ENCODE measurements around the gene CHSY3. TPM values are rescaled to one million over a fixed set of nuclear protein-coding genes. Genes with fewer than 3 reads are reported as not detected.

CHSY3 gene
- total and polyA plus RNA-seq, 5 donors: 0.68 to 3.6 (median 2.3) TPM

DNA sequence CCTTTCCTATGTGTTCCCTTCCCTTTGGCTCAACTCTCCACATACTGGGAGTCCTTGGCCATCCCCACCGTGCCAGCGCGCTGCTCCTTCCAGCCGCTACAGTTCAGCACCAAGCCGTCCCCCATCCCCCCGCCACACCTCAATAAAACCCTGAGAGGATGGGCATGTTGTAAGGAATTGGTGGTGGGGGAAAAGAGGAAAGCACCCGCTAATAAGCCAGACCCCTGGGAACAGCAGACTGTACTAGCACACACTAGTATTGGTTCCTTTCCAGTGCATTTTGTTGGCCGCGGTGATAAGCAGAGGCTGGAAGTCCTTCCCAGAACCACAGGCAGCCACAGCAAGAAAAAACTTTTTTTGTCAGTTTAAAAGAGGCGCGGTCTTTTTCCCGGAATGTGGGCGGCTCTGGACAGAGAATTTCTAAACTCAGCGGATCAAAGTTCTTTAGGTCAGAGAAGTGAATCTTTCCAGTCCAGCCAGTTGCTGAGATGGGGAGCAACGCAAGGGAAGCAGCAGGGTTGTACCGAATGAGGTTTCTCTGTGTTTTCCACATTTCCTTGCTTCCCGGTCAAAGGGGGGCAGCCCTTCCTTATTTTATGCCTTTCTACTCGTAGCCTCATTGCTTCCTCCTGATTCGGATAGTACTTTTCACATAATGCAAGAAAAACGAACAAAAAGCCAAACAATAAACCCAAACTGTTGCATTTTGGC, 2.1 kb downstream of the CHSY3 start:
- H3K9me3 ChIP-seq (ENCODE audit: control insufficient read depth, low read length): no peaks in the 10 kb centered on the region
- H3K4me1 ChIP-seq (ENCODE audit: control insufficient read depth, insufficient read depth, low read length): peaks cover 2% of the 10 kb centered on the region
- WGBS: 4% methylated on average over 20 of the region's 20 CpGs
- H3K27ac ChIP-seq (ENCODE audit: low read length): no peak overlapping the region
- DNase-seq: peak; percentile 26 to 60 (median 55)
- H3K27me3 ChIP-seq (ENCODE audit: control insufficient read depth, insufficient read depth): no peaks in the 10 kb centered on the region
- H3K4me3 ChIP-seq (ENCODE audit: low read length): peak overlapping the region; percentile 40
- ATAC-seq: peak in 1 of 2 donors; percentile 2
- intact Hi-C loops (cut with DNase I): loop anchor here in 2 of 4 donors (10.0 kb wide), 2 partner anchors 1208 to 1508 kb away; no protein-coding TSS in a partner anchor

DNA sequence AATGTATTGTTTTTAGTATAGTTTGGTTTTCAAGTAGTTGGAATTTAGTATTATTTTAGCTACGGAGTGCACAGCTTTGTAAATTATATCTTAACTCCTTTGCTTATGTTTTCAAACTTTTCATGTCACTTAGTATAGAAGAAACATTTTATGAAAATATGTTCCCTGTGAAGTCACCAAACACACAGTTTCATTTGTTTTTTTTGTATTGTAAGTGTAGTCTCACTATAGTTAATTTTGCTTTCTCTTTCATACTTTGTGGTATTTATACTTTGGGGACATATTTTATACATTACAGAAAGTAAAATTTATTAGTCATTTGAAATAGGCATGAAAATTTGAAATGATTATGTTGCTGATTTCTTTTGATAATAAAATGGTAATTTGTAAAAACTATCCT, 5.0 kb downstream of the CHSY3 start:
- DNase-seq: no peak

GRCh38 chr5:129912601-129913255, 8.5 kb downstream of the CHSY3 start:
- no peak overlapping the region for H3K27ac ChIP-seq (ENCODE audit: low read length)
- intact Hi-C loops (cut with DNase I): no loop called here
- 52% methylated on average over 1 of the region's 1 CpG for WGBS
- no peak overlapping the region for H3K4me3 ChIP-seq (ENCODE audit: low read length)
- no peaks in the 10 kb centered on the region for H3K4me1 ChIP-seq (ENCODE audit: control insufficient read depth, insufficient read depth, low read length)
- H3K9me3 ChIP-seq (ENCODE audit: control insufficient read depth, low read length): no peaks in the 10 kb centered on the region
- no peak for ATAC-seq
- DNase-seq: no peak
- H3K27me3 ChIP-seq (ENCODE audit: control insufficient read depth, insufficient read depth): no peaks in the 10 kb centered on the region

More for the DNA sequence above, 5.0 kb downstream of the CHSY3 start:
- H3K4me1 ChIP-seq (ENCODE audit: control insufficient read depth, insufficient read depth, low read length): peaks cover 2% of the 10 kb centered on the region
- no peak overlapping the region for H3K27ac ChIP-seq (ENCODE audit: low read length)
- no peaks in the 10 kb centered on the region for H3K27me3 ChIP-seq (ENCODE audit: control insufficient read depth, insufficient read depth)
- no peak for ATAC-seq
- 88% methylated on average over 1 of the region's 1 CpG for WGBS
- intact Hi-C loops (cut with DNase I): loop anchor here in 2 of 4 donors (10.0 kb wide), 2 partner anchors 1206 to 1506 kb away; no protein-coding TSS in a partner anchor
- H3K9me3 ChIP-seq (ENCODE audit: control insufficient read depth, low read length): no peaks in the 10 kb centered on the region
- H3K4me3 ChIP-seq (ENCODE audit: low read length): no peak overlapping the region

DNA sequence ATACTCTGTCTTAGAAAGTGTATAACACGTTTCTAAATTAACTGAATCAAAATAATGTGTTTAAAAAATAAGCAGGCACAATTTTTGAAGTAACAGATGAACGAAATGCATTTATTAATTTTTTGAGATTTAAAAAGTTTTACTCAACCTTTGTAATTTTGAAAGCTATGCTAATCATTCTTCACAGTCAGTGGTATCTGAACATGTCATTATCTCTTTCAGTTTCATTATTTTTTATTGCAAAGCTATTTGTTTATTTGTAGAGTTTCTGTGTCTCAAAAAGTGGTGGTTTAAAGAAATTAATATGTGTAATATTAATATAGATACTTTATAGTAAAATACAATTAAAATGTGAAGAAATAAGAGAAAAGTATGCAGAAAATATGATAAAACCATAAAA, 11.2 kb downstream of the CHSY3 start:
- Histone ChIP-seq H3K4me3 (ENCODE audit: low read length) (no peak overlapping the region), H3K4me1 (ENCODE audit: control insufficient read depth, insufficient read depth, low read length) (no peaks in the 10 kb centered on the region), H3K27me3 (ENCODE audit: control insufficient read depth, insufficient read depth) (no peaks in the 10 kb centered on the region), H3K27ac (ENCODE audit: low read length) (no peak overlapping the region), H3K9me3 (ENCODE audit: control insufficient read depth, low read length) (no peaks in the 10 kb centered on the region)
- no peak for ATAC-seq
- 90% methylated on average over 2 of the region's 2 CpGs for WGBS
- intact Hi-C loops (cut with DNase I): no loop called here
- no peak for DNase-seq

GRCh38 chr5:129917224-129917623, 13.0 kb downstream of the CHSY3 start:
- no peaks in the 10 kb centered on the region for H3K9me3 ChIP-seq (ENCODE audit: control insufficient read depth, low read length)
- H3K27ac ChIP-seq (ENCODE audit: low read length): no peak overlapping the region
- intact Hi-C loops (cut with DNase I): no loop called here
- H3K4me3 ChIP-seq (ENCODE audit: low read length): no peak overlapping the region
- no peaks in the 10 kb centered on the region for H3K27me3 ChIP-seq (ENCODE audit: control insufficient read depth, insufficient read depth)
- no peak for DNase-seq
- no peak for ATAC-seq
- WGBS: 47% methylated on average over 1 of the region's 1 CpG
- no peaks in the 10 kb centered on the region for H3K4me1 ChIP-seq (ENCODE audit: control insufficient read depth, insufficient read depth, low read length)

GRCh38 chr5:129921204-129921603, 16.9 kb downstream of the CHSY3 start:
- Histone ChIP-seq H3K4me3 (ENCODE audit: low read length) (no peak overlapping the region), H3K27ac (ENCODE audit: low read length) (no peak overlapping the region), H3K4me1 (ENCODE audit: control insufficient read depth, insufficient read depth, low read length) (no peaks in the 10 kb centered on the region), H3K27me3 (ENCODE audit: control insufficient read depth, insufficient read depth) (no peaks in the 10 kb centered on the region), H3K9me3 (ENCODE audit: control insufficient read depth, low read length) (no peaks in the 10 kb centered on the region)
- 96% methylated on average over 4 of the region's 4 CpGs for WGBS
- no peak for ATAC-seq
- intact Hi-C loops (cut with DNase I): no loop called here
- no peak for DNase-seq

- H3K27ac ChIP-seq (ENCODE audit: low read length): no peak overlapping the region
- H3K4me3 ChIP-seq (ENCODE audit: low read length): no peak overlapping the region
- no peaks in the 10 kb centered on the region for H3K9me3 ChIP-seq (ENCODE audit: control insufficient read depth, low read length)
- intact Hi-C loops (cut with DNase I): no loop called here
- no peak for ATAC-seq
- no peaks in the 10 kb centered on the region for H3K27me3 ChIP-seq (ENCODE audit: control insufficient read depth, insufficient read depth)
- no peak for DNase-seq
- WGBS: 71% methylated on average over 4 of the region's 4 CpGs
- H3K4me1 ChIP-seq (ENCODE audit: control insufficient read depth, insufficient read depth, low read length): no peaks in the 10 kb centered on the region
These were observed 26.0 kb downstream of the CHSY3 start for GRCh38 chr5:129930221-129930620.

DNA sequence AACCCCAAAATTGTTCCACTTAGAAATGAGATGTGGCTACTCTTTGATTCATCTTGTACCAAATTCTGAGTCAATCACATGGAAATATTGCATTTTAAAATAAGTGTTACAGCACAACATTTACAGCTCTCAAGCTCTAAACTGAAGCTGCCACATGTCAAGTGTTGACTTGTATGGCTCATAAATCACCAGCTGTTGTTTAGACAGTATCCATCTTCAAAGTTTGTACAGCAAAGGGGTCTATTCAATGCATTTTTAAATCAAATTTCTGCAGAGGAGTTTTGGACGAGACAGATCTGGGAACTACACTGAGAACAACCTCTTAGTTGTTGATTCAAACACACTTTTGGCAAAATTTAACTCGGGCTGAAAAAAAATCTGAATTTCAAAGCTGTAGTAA, 31.4 kb downstream of the CHSY3 start:
- no peak overlapping the region for H3K27ac ChIP-seq (ENCODE audit: low read length)
- no peak for DNase-seq
- ATAC-seq: no peak
- H3K9me3 ChIP-seq (ENCODE audit: control insufficient read depth, low read length): no peaks in the 10 kb centered on the region
- no peaks in the 10 kb centered on the region for H3K27me3 ChIP-seq (ENCODE audit: control insufficient read depth, insufficient read depth)
- no peak overlapping the region for H3K4me3 ChIP-seq (ENCODE audit: low read length)
- intact Hi-C loops (cut with DNase I): no loop called here
- WGBS: 83% methylated on average over 2 of the region's 2 CpGs
- no peaks in the 10 kb centered on the region for H3K4me1 ChIP-seq (ENCODE audit: control insufficient read depth, insufficient read depth, low read length)

GRCh38 chr5:129938077-129938476, 33.8 kb downstream of the CHSY3 start:
- ATAC-seq (no peak), DNase-seq (no peak)
- no peak overlapping the region for H3K4me3 ChIP-seq (ENCODE audit: low read length)
- intact Hi-C loops (cut with DNase I): no loop called here
- H3K27ac ChIP-seq (ENCODE audit: low read length): no peak overlapping the region
- WGBS: 95% methylated on average over 3 of the region's 3 CpGs
- H3K9me3 ChIP-seq (ENCODE audit: control insufficient read depth, low read length): no peaks in the 10 kb centered on the region
- no peaks in the 10 kb centered on the region for H3K27me3 ChIP-seq (ENCODE audit: control insufficient read depth, insufficient read depth)
- no peaks in the 10 kb centered on the region for H3K4me1 ChIP-seq (ENCODE audit: control insufficient read depth, insufficient read depth, low read length)

GRCh38 chr5:129943936-129944335, 39.7 kb downstream of the CHSY3 start:
- no peak for ATAC-seq
- no peak overlapping the region for H3K27ac ChIP-seq (ENCODE audit: low read length)
- H3K4me1 ChIP-seq (ENCODE audit: control insufficient read depth, insufficient read depth, low read length): no peaks in the 10 kb centered on the region
- H3K9me3 ChIP-seq (ENCODE audit: control insufficient read depth, low read length): no peaks in the 10 kb centered on the region
- no peak overlapping the region for H3K4me3 ChIP-seq (ENCODE audit: low read length)
- H3K27me3 ChIP-seq (ENCODE audit: control insufficient read depth, insufficient read depth): no peaks in the 10 kb centered on the region
- WGBS: 0% methylated on average over 1 of the region's 1 CpG
- no peak for DNase-seq
- intact Hi-C loops (cut with DNase I): no loop called here

DNA sequence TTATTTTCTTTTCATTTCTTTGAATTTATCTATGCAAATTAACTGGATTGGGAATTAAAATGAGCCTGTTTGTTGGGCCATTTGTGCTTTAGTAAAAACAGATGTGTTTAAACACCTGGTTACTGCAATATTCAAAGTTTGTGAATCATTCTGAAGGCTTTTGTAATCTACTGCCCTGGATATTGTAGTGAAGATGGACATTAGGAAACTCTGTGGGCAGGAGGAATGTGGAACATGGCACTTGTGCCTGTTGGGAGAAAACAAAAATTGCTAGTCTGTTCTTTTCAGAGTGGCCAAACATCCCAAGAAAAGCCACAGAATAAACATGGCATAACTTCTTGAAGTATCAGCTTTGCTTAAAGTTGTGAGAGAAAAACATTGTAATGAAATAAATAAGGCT, 40.8 kb downstream of the CHSY3 start:
- intact Hi-C loops (cut with DNase I): no loop called here
- H3K4me3 ChIP-seq (ENCODE audit: low read length): no peak overlapping the region
- DNase-seq (no peak), ATAC-seq (no peak)
- H3K27ac ChIP-seq (ENCODE audit: low read length): no peak overlapping the region
- no peaks in the 10 kb centered on the region for H3K9me3 ChIP-seq (ENCODE audit: control insufficient read depth, low read length)
- H3K27me3 ChIP-seq (ENCODE audit: control insufficient read depth, insufficient read depth): no peaks in the 10 kb centered on the region
- no peaks in the 10 kb centered on the region for H3K4me1 ChIP-seq (ENCODE audit: control insufficient read depth, insufficient read depth, low read length)

All from right cardiac atrium (tissue), 5 donors.